Transverse colon (tissue), 4 donors: ENCODE data around the gene KIAA1217. TPM values are rescaled to one million over a fixed set of nuclear protein-coding genes. Genes with fewer than 3 reads are reported as not detected.

Source experiments
- DNase-seq: peaks from one replicate; pipeline ENCODE4 v3.0.0-alpha.2; 2019
- H3K27ac ChIP-seq, 4 donors: fragments of 200-600 bp; sonication (generic); 2 replicates each; pipeline ENCODE4 v1.5.1; 2016 to 2018; ENCODE audit warnings: inconsistent platforms in 4 of 4
- H3K27me3 ChIP-seq: fragments of 200-600 bp; sonication (generic); 2 replicates; pipeline ENCODE4 v1.5.1; 2017; ENCODE audit warnings: inconsistent platforms
- H3K36me3 ChIP-seq, 4 donors: fragments of 200-600 bp; sonication (generic); 2 replicates each; pipeline ENCODE4 v1.5.1; 2017 to 2019; ENCODE audit warnings: inconsistent platforms in 4 of 4
- H3K4me1 ChIP-seq, 4 donors: fragments of 200-600 bp; sonication (generic); 2 replicates each; pipeline ENCODE4 v1.5.1; 2017 to 2020; ENCODE audit warnings: inconsistent platforms in 4 of 4
- H3K4me3 ChIP-seq, 4 donors: fragments of 200-600 bp; sonication (generic); 1 replicate in 1 of 4; 2 replicates in 3 of 4; pipeline versions ENCODE4 v1.5.1 to v1.6.1; 2017 to 2019; ENCODE audit warnings: inconsistent platforms in 4 of 4
- H3K9me3 ChIP-seq, 2 donors: fragments of 200-600 bp; sonication (generic); 2 replicates each; pipeline ENCODE4 v1.5.1; 2017 to 2019; ENCODE audit warnings: inconsistent platforms in 2 of 2
- EP300 ChIP-seq: sonication (generic); formaldehyde crosslinking; IDR thresholded peaks from one replicate; pipeline ENCODE4 v1.6.1; 2017; ENCODE audit warnings: antibody characterized with exemption, low read depth
- POLR2A ChIP-seq: fragments of 450-650 bp; IDR thresholded peaks from one replicate; pipeline ENCODE4 v1.6.1; 2016; ENCODE audit warnings: antibody characterized with exemption, mild to moderate bottlenecking, moderate library complexity
- POLR2AphosphoS5 ChIP-seq, 3 donors: sonication (generic); formaldehyde crosslinking; IDR thresholded peaks; one replicate each; pipeline ENCODE4 v1.6.1; 2016; ENCODE audit warnings: antibody characterized with exemption in 3 of 3
- WGBS, 2 donors: methylation state at CpG; one replicate each; pipeline ENCODE4 v1.1.5; 2018; ENCODE audit warnings: low coverage in 1 of 2; 5-methylcytosine and 5-hydroxymethylcytosine counted together
- in situ Hi-C, 4 donors: fragments of 200-750 bp; cut with MboI; loops; one replicate each; pipeline versions ENCODE4 v1.15.0 to v1.15.1; 2017; ENCODE audit warnings: low sequenced_read_pairs in 3 of 4, low pct_ligation_motif_present in 1 of 4, low pct_unique_long_range_greater_than_20kb in 1 of 4
- intact Hi-C: fragments of 100-400 bp; cut with DNase I; formaldehyde crosslinking; loops from one replicate; pipeline ENCODE4 v1.15.1; 2023; ENCODE audit warnings: low total_unique reads
- total RNA-seq, 4 donors: library from RNA; depleted of rRNA; stranded (reverse); fragments of >200 nt; gene quantifications; one replicate each; pipeline ENCODE4 v1.1.0, GENCODE V29; 2016
- TF ChIP-seq, protein P1 (sequence below), 5 experiments: fragments of 200-600 bp in 3 of 5; fragments of 450-650 bp in 2 of 5; sonication (generic) in 3 of 5; IDR thresholded peaks; 1 replicate in 2 of 5; 2 replicates in 3 of 5; pipeline ENCODE4 v1.5.1; 2016 to 2017; ENCODE audit warnings: antibody characterized with exemption in 5 of 5, inconsistent platforms in 3 of 5, mild to moderate bottlenecking in 2 of 5, moderate library complexity in 1 of 5

Gene KIAA1217
- total RNA-seq, 4 donors from 2014 or later, result 56.5 to 175 (median 72.0) TPM

DNA sequence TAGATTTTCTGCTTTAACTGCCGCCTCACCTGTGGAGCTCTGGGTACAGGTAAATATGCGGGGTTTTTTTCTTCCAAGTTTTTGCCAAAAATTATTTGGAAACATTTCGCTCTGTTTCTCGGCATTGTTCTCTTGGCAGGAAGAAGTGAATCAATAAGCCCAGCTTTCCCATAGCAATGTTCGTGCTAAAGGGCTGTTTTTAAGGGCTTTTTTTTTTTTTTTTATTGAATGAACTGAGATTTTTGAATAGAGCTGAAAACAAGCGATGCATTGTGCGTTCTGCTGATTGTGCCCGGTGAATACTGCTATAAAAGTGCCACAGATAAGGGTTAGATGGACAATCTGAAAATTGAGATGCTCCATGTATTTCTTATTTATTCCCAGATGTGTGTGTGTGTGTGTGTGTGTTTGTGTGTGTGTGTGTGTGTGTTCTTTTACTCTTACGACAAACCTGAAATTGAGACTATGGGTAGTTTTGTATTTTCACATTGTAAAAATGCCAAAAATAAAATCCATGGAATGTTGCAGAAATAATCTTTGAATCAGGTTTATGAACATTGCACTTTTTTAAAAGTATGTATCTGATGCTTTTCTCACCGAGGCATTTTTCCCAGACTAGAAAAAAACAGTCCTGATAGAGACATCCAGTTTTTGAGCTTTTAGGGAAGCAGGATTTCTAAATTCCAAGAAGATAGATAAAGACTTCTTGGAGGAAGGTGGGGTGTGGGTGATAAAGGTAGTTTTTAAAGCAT lies 30.5 kb downstream of the KIAA1217 start:
- Histone ChIP-seq H3K27ac (peak overlapping the region; percentile 58 to 71 (median 64)), H3K36me3 (no peaks in the 10 kb centered on the region)
- no peak for DNase-seq

DNA sequence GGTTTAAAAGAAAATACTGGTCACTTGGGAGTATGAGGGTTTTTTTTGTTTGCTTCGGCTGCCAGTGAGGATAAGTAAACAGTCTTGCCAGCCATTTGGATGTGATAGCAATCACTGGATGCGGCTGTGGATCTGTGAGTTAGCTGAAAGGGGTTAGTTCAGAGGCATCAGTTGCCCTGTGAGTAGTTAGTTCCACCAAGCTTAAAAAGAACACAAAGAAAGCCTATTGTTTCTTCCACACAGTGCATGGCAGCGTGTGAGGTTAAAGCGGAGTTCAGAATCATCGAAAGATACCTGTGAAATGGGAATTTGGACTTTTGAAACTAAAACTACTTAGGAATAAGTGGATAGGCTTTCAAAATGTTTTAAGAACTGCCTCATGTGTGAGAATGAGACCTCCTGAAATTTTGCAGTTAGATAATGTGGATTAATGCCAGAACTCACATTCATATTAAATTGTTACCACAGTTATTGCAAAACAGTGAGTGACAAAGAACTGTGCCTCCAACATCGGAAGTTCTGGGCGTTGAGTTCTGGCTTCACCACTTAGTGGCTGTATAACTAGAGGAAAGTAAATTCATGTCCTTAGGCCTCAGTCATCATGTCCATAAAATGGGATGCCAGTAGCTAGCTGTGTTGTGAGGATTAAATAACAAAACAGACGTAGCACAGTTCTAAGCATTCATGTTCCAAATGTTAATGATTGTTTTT lies 31.3 kb downstream of the KIAA1217 start:
- Histone ChIP-seq H3K9me3 (no peaks in the 10 kb centered on the region), H3K27ac (peak overlapping the region; percentile 58 to 71 (median 64)), H3K4me3 (no peak overlapping the region), H3K27me3 (no peaks in the 10 kb centered on the region), H3K4me1 (peaks cover 0 to 28% (median 5%) of the 10 kb centered on the region in 4 donors), H3K36me3 (no peaks in the 10 kb centered on the region)
- 53 to 54% methylated on average over 8 of the region's 8 CpGs for WGBS, 2 donors
- in situ Hi-C loops, result no loop called here
- no peak for TF ChIP-seq EP300
- TF ChIP-seq, protein P1, sequence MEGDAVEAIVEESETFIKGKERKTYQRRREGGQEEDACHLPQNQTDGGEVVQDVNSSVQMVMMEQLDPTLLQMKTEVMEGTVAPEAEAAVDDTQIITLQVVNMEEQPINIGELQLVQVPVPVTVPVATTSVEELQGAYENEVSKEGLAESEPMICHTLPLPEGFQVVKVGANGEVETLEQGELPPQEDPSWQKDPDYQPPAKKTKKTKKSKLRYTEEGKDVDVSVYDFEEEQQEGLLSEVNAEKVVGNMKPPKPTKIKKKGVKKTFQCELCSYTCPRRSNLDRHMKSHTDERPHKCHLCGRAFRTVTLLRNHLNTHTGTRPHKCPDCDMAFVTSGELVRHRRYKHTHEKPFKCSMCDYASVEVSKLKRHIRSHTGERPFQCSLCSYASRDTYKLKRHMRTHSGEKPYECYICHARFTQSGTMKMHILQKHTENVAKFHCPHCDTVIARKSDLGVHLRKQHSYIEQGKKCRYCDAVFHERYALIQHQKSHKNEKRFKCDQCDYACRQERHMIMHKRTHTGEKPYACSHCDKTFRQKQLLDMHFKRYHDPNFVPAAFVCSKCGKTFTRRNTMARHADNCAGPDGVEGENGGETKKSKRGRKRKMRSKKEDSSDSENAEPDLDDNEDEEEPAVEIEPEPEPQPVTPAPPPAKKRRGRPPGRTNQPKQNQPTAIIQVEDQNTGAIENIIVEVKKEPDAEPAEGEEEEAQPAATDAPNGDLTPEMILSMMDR (IDR thresholded peaks at IDR 0.05), result no peak
- TF ChIP-seq POLR2AphosphoS5 (IDR thresholded peaks at IDR 0.05), result no peak
- no peak for TF ChIP-seq POLR2A
- intact Hi-C loops, result no loop called here
- DNase-seq, result no peak

More for the DNA sequence above, 30.5 kb downstream of the KIAA1217 start:
- Histone ChIP-seq H3K9me3 (no peaks in the 10 kb centered on the region), H3K4me1 (peaks cover 0 to 28% (median 5%) of the 10 kb centered on the region in 4 donors), H3K27me3 (no peaks in the 10 kb centered on the region), H3K4me3 (peak overlapping the region in 3 of 4 donors; percentile 6 to 28 (median 19))
- in situ Hi-C loops, result no loop called here
- WGBS, 2 donors, result 31 to 35% methylated on average over 9 to 10 of the region's 10 CpGs
- intact Hi-C loops, result no loop called here
- no peak for TF ChIP-seq POLR2AphosphoS5 (IDR thresholded peaks at IDR 0.05)
- TF ChIP-seq POLR2A, result no peak
- TF ChIP-seq EP300, result no peak
- TF ChIP-seq, protein P1 (IDR thresholded peaks at IDR 0.05), result no peak

- no peak overlapping the region for H3K4me3 ChIP-seq
- no peaks in the 10 kb centered on the region for H3K27me3 ChIP-seq
- no peak overlapping the region for H3K27ac ChIP-seq
Observed at GRCh38 chr10:24241536-24242040, 32.6 kb downstream of the KIAA1217 start.

GRCh38 chr10:24242562-24242961 lies 33.6 kb downstream of the KIAA1217 start:
- in situ Hi-C loops, result no loop called here
- WGBS, 2 donors, result 68 to 85% methylated on average over 3 to 4 of the region's 4 CpGs
- H3K4me3 ChIP-seq, result no peak overlapping the region

More at GRCh38 chr10:24241536-24242040, 32.6 kb downstream of the KIAA1217 start:
- WGBS, 2 donors, result 48 to 65% methylated on average over 3 to 5 of the region's 5 CpGs
- no peak for DNase-seq
- in situ Hi-C loops (no loop called here), intact Hi-C loops (no loop called here)
- TF ChIP-seq EP300 (no peak), POLR2AphosphoS5 (IDR thresholded peaks at IDR 0.05) (no peak), POLR2A (no peak)
- TF ChIP-seq, protein P1 (IDR thresholded peaks at IDR 0.05), result no peak
- Histone ChIP-seq H3K9me3 (no peaks in the 10 kb centered on the region), H3K4me1 (peaks cover 0 to 28% (median 5%) of the 10 kb centered on the region in 4 donors), H3K36me3 (no peaks in the 10 kb centered on the region)

More at GRCh38 chr10:24242562-24242961, 33.6 kb downstream of the KIAA1217 start:
- TF ChIP-seq, protein P1 (IDR thresholded peaks at IDR 0.05), result no peak
- TF ChIP-seq POLR2A (no peak), POLR2AphosphoS5 (IDR thresholded peaks at IDR 0.05) (no peak), EP300 (no peak)
- intact Hi-C loops, result no loop called here
- no peaks in the 10 kb centered on the region for H3K36me3 ChIP-seq
- peaks cover 0 to 24% (median 4%) of the 10 kb centered on the region in 4 donors for H3K4me1 ChIP-seq
- DNase-seq, result no peak
- no peak overlapping the region for H3K27ac ChIP-seq
- no peaks in the 10 kb centered on the region for H3K9me3 ChIP-seq
- no peaks in the 10 kb centered on the region for H3K27me3 ChIP-seq
